Immature natural killer cell (primary cell): ENCODE measurements around the gene KSR1. TPM values are rescaled to one million over a fixed set of nuclear protein-coding genes. Genes with fewer than 3 reads are reported as not detected.
A peak's percentile ranks its signal among the peaks of the same experiment; 100 is the strongest.

Source experiments
- DNase-seq, 3 donors: peaks; one replicate each; pipeline ENCODE4 v3.0.0; 2022; ENCODE audit warnings: mixed read lengths in 1 of 3
- H3K27ac Mint-ChIP-seq, 6 donors: one replicate each; pipeline ENCODE4 v1.8.0; 2020; ENCODE audit warnings: mixed read lengths in 6 of 6, mild to moderate bottlenecking in 5 of 6, inconsistent platforms in 4 of 6, moderate library complexity in 3 of 6
- H3K27me3 Mint-ChIP-seq, 3 donors: one replicate each; pipeline ENCODE4 v1.8.0; 2020 to 2021; ENCODE audit warnings: low read depth in 3 of 3, mild to moderate bottlenecking in 3 of 3, mixed read lengths in 3 of 3, moderate library complexity in 3 of 3, inconsistent platforms in 1 of 3
- H3K36me3 Mint-ChIP-seq, 3 donors: one replicate each; pipeline ENCODE4 v1.8.0; 2020; ENCODE audit warnings: mixed read lengths in 3 of 3, inconsistent platforms in 2 of 3, mild to moderate bottlenecking in 2 of 3
- H3K4me1 Mint-ChIP-seq, 2 donors: one replicate each; pipeline ENCODE4 v1.8.0; 2020; ENCODE audit warnings: inconsistent platforms in 2 of 2, mild to moderate bottlenecking in 2 of 2, mixed read lengths in 2 of 2, moderate library complexity in 1 of 2
- H3K4me3 Mint-ChIP-seq, 5 donors: one replicate each; pipeline ENCODE4 v1.8.0; 2020; ENCODE audit warnings: mild to moderate bottlenecking in 5 of 5, mixed read lengths in 5 of 5, inconsistent platforms in 3 of 5, moderate library complexity in 3 of 5
- H3K9me3 Mint-ChIP-seq, 6 donors: one replicate each; pipeline ENCODE4 v1.8.0; 2020; ENCODE audit warnings: mild to moderate bottlenecking in 6 of 6, mixed read lengths in 6 of 6, inconsistent platforms in 4 of 6, moderate library complexity in 3 of 6
- polyA plus RNA-seq, 3 donors: library from polyadenylated mRNA; unstranded; fragments of 300-500 nt; fragmentation: Illumina TruSeq; gene quantifications; one replicate each; pipeline ENCODE4 v1.2.3, GENCODE V29; 2021

KSR1 gene
- polyA plus RNA-seq, 3 donors from 2014 or later: 1.8 to 5.6 (median 2.6) TPM

DNA sequence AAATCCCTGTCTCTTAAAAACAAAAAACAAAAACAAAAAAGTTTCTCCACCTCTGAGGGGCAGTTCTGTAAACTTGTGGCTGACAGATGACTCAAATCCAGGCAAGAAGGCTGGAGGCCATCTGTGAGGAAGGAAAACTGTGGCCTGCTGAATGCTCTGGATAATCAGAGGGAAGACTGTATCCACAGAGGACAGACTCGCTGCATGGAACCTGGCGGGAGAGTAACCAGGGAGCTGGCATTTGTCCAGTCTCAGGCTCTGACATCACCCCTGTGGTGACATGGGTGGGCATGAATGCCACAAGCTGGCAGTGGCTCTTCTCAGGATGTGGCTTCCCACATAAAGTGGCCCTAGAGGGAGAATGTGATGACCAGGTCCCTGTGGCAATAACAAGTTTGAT lies 2.8 kb upstream of the KSR1 start:
- H3K36me3 Mint-ChIP-seq: no peaks in the 10 kb centered on the region

DNA sequence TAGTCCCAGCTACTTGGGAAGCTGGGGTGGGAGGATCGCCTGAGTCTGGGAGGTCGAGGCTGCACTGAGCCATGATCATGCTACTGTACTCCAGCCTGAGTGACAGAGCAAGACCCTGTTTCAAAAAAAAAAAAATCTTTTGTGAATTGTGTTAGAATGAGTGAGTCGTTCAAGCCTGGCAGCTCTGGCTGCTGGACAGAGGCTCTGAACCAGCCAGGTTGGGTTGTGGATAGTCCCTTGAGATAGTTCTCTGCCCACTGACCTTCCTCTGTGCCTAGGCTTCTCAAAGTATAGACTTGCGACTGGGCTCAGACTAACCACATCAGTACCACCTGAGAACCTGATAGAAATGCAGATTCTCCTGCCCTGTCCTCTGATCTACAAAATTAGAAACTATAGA lies 2.2 kb upstream of the KSR1 start:
- peak overlapping the region in 3 of 6 donors; percentile 6 to 40 (median 15) for H3K27ac Mint-ChIP-seq
- H3K9me3 Mint-ChIP-seq: no peaks in the 10 kb centered on the region
- H3K36me3 Mint-ChIP-seq: no peaks in the 10 kb centered on the region
- H3K4me1 Mint-ChIP-seq: peaks cover 18 to 31% of the 10 kb centered on the region in 2 donors
- peaks cover 0 to 4% (median 2%) of the 10 kb centered on the region in 3 donors for H3K27me3 Mint-ChIP-seq
- DNase-seq: no peak
- H3K4me3 Mint-ChIP-seq: no peak overlapping the region

More for the DNA sequence above, 2.8 kb upstream of the KSR1 start:
- peak in 2 of 3 donors; percentile 30 to 36 for DNase-seq
- H3K27ac Mint-ChIP-seq: peak overlapping the region in 1 of 6 donors; percentile 31
- H3K9me3 Mint-ChIP-seq: no peaks in the 10 kb centered on the region
- no peak overlapping the region for H3K4me3 Mint-ChIP-seq
- H3K27me3 Mint-ChIP-seq: peaks cover 0 to 4% (median 2%) of the 10 kb centered on the region in 3 donors
- peaks cover 13 to 25% of the 10 kb centered on the region in 2 donors for H3K4me1 Mint-ChIP-seq

DNA sequence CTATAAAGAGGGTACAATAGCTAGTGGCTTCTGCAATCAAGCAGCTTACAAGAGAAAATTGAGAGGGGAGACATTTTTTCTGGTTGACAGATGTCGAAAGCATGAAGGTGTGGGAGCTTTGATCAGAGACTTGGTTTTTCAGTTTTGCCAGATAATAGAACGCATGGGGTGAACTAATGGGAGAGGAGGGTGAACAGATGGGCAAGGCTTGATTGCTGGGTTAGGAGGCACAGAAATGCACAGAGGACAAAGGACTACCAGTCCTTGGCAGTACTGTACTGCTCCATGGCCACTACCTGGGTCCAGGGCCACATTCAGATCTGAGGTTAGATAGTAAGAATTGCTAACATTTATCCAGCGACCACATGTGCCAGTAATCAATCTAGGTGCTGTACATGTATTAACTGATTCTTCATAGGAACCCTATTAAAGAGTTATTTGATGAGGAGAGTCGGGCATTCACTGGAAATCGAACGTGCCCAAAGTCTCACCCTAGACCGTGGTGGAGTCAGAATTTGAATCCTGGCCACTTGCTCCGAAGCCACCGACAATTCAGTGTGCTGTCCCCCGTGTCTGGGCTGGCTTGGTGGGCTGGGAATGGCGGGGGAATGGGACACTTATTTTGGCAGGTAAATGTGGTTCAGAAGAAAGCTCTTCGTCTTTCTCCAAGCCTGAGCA lies 873 bp upstream of the KSR1 start:
- H3K27me3 Mint-ChIP-seq: peaks cover 0 to 8% (median 2%) of the 10 kb centered on the region in 3 donors
- peak overlapping the region; percentile 23 to 92 (median 46) for H3K27ac Mint-ChIP-seq
- H3K36me3 Mint-ChIP-seq: peaks cover 0 to 4% (median 0%) of the 10 kb centered on the region in 3 donors
- H3K9me3 Mint-ChIP-seq: no peaks in the 10 kb centered on the region
- H3K4me3 Mint-ChIP-seq: peak overlapping the region; percentile 63 to 84 (median 70)
- H3K4me1 Mint-ChIP-seq: peaks cover 18 to 32% of the 10 kb centered on the region in 2 donors
- no peak for DNase-seq

DNA sequence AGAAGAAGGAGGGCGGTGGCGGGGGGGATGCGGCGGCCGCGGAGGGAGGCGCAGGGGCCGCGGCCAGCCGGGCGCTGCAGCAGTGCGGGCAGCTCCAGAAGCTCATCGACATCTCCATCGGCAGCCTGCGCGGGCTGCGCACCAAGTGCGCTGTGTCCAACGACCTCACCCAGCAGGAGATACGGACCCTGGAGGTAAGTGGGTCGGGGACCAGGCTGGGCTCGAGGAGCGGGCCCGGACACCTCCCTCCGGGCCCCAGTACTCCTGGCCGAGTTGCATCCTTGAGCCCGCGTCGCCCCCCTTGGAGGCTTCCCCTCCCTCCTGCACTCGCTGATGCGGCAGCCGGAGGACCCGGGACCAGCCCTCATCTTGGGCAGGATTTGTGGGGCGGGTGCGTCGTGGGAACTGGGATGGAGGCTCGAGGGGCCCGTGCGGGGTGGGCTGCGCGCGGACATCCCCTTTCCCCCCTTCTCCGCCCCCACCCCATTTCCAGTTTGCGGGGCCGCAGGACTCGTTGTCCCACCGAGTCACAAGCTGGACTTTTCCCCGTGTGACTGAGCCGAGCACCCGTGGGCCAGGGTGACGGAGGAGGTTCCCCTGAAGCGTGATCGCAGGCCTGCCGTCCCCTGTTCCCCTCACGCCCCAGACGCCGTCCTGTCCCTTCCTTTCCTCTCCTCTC lies 572 bp downstream of the KSR1 start:
- Mint-ChIP-seq H3K27ac (peak overlapping the region; percentile 57 to 91 (median 86)), H3K36me3 (peaks cover 0 to 4% (median 0%) of the 10 kb centered on the region in 3 donors), H3K27me3 (peaks cover 0 to 8% (median 2%) of the 10 kb centered on the region in 3 donors), H3K4me1 (peaks cover 18 to 35% of the 10 kb centered on the region in 2 donors), H3K9me3 (no peaks in the 10 kb centered on the region), H3K4me3 (peak overlapping the region; percentile 87 to 97 (median 92))
- DNase-seq: no peak

DNA sequence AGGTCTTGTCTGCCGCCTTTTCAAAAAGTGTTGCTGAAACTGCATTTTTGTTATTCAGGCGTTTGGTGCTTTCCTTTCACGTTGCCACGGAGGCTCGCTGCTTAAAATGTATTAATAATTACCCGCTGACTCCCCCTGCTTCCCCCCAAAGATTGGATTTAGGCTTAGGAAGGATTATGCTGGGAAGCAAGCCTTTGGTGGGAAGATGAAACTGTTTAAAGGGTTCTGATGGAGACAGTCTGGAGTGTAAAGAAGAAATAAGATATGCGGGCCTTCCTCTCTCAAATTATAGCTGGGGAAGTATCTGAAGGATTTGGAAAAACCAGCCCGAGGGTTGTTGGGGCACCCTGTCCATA lies 1.1 kb downstream of the KSR1 start:
- Mint-ChIP-seq H3K4me3 (peak overlapping the region; percentile 87 to 97 (median 92)), H3K4me1 (peaks cover 21 to 39% of the 10 kb centered on the region in 2 donors), H3K9me3 (no peaks in the 10 kb centered on the region), H3K27ac (peak overlapping the region; percentile 57 to 91 (median 86)), H3K27me3 (peaks cover 0 to 8% (median 2%) of the 10 kb centered on the region in 3 donors), H3K36me3 (peaks cover 0 to 4% (median 0%) of the 10 kb centered on the region in 3 donors)
- DNase-seq: no peak

DNA sequence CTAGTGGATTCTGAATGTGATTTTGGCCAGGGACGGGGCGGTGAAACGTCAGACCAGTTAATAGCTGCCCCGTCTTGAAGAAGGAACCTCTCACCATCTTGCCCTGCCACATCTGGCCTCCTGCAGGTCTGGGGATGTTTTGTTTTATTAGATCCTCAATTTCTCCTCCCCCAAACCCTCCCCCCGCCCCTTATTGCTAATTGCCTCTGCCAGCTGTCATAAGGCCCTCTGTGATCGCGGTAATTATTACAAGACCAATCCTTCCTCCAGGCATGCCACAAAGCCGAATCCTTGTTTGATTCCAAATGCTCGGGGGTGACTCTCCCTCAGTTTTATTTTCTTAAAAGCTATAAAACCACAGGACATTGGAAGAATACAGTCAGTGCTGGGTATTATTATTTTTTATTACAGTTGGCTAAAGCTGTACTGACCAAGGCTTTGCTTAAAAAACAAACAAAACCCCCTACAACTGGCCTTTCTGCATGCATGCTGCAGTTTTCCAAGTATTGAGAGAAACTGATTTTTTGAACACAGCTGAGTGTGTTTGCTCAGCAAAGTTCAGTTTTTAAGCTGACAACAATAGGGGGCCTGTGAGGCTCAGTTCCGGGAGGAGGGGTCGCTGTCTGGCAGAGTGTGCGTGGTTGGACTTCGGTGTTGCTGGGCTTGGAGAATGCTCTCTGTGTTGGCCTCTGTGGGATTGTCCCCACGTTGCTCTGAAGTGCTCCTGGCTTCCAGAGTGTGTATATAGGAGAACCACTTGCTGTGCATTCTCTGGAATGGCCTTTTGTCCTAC lies 1.7 kb downstream of the KSR1 start:
- H3K4me1 Mint-ChIP-seq: peaks cover 24 to 43% of the 10 kb centered on the region in 2 donors
- DNase-seq: no peak

DNA sequence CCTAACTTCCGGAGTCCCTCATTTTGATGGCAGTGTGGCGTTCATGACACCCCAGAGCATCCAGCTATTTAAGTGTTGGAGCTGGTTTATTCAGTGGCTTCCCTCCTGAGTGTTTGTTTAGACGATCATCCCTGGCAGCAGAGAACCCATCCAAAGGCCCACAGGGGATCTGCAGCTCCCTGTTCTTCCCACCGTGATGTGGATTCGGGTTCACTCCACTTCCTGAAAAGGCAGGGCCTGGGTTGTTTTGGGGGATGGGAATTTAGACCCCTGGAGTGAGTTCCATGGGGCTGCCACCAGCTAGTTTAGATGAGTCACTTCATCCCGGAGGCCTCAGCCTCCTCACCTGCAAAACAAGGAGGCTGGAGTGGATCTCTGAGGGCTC lies 2.3 kb downstream of the KSR1 start:
- Mint-ChIP-seq H3K27me3 (peaks cover 2 to 8% (median 2%) of the 10 kb centered on the region in 3 donors), H3K36me3 (peaks cover 0 to 4% (median 0%) of the 10 kb centered on the region in 3 donors), H3K9me3 (no peaks in the 10 kb centered on the region), H3K4me3 (peak overlapping the region in 4 of 5 donors; percentile 35 to 87 (median 66)), H3K27ac (peak overlapping the region in 1 of 6 donors; percentile 17), H3K4me1 (peaks cover 29 to 49% of the 10 kb centered on the region in 2 donors)
- no peak for DNase-seq

More for the DNA sequence above, 1.7 kb downstream of the KSR1 start:
- H3K36me3 Mint-ChIP-seq: peaks cover 0 to 4% (median 0%) of the 10 kb centered on the region in 3 donors
- H3K4me3 Mint-ChIP-seq: peak overlapping the region; percentile 87 to 97 (median 92)
- H3K9me3 Mint-ChIP-seq: no peaks in the 10 kb centered on the region
- peak overlapping the region in 2 of 6 donors; percentile 17 to 85 for H3K27ac Mint-ChIP-seq
- peaks cover 0 to 8% (median 2%) of the 10 kb centered on the region in 3 donors for H3K27me3 Mint-ChIP-seq

DNA sequence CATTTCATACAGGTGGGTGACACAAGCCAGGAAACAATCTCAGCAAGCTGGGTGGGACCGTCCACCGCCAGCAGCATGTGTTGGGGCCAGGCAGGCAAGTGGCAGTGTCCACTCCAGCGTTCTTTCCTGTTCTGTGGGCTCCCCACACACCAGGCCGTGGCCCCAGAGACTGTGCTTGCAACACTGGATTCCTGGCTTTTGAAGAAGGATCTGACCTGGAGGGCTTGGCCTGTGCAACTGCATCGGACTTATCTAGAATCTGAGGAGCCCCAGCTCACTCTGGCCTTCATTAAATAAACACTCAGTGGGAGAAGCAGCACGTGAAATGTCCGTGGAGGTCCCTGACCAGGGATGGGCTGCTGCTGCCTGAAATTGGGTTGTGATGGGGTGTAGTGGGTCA lies 3.2 kb downstream of the KSR1 start:
- Mint-ChIP-seq H3K27me3 (peaks cover 2 to 8% (median 2%) of the 10 kb centered on the region in 3 donors), H3K4me1 (peaks cover 38 to 58% of the 10 kb centered on the region in 2 donors), H3K9me3 (no peaks in the 10 kb centered on the region), H3K4me3 (peak overlapping the region in 3 of 5 donors; percentile 21 to 45 (median 29)), H3K27ac (no peak overlapping the region), H3K36me3 (peaks cover 0 to 4% (median 0%) of the 10 kb centered on the region in 3 donors)
- DNase-seq: no peak

DNA sequence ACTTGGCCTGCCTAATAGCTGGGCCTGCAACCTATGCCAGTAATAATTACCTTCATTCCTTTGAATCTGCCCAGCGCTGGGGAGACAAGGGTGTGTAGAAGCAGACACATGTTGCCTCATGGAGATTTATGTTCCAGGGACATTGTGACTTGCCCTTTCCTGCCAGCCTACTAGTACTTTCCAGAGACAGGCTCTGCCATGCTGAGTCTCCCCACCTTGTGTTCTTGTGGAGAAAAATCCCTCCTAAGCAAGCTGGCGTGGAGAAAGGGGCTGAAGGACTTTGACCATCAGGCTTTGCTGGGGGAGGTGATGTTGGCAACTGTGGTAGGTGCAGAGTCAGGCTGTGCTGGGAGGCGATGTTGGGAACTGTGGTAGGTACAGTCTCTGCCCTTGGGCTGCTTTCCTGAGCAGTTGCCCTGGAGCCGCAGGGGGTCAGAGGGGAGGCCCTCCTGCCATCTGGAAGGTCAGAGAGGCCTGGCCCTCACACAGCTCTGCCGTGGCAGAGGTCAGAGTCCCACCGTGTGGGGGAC lies 4.0 kb downstream of the KSR1 start:
- no peak overlapping the region for H3K27ac Mint-ChIP-seq

DNA sequence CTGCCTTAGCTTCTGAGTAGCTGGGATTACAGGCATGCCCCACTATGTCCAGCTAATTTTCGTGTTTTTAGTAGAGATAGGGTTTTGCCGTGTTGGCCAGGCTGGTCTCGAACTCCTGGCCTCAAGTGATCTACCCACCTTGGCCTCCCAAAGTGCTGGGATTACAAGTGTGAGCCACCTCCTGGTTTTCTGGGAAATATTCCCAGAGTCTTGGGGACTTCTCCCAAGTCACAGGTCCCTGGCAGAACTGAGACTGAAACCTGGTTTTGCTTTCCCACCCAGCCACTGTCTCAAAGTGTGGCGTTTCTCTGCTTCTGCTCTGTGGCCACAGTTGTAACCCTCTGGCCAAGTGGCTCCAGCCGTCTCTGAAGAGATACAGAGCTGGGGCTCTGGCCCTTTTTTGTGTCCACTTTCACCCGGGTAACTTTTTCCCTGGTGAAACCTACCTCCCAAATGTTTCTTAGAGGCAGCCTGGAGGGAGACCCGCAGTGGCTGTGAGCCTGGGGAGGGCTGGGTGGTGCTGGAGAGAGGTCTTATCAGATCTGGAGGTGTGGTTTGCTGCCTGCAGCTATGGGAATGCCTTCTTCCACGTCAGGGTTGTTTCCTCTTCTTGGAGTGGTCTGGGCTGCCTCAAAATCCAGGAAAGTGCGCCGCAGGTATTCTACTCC lies 5.1 kb downstream of the KSR1 start:
- H3K27me3 Mint-ChIP-seq: peaks cover 2 to 8% (median 5%) of the 10 kb centered on the region in 3 donors
- H3K27ac Mint-ChIP-seq: peak overlapping the region in 1 of 6 donors; percentile 21
- no peak overlapping the region for H3K4me3 Mint-ChIP-seq
- H3K9me3 Mint-ChIP-seq: no peaks in the 10 kb centered on the region
- H3K4me1 Mint-ChIP-seq: peaks cover 41 to 62% of the 10 kb centered on the region in 2 donors
- DNase-seq: no peak
- peaks cover 0 to 4% (median 0%) of the 10 kb centered on the region in 3 donors for H3K36me3 Mint-ChIP-seq

More for the DNA sequence above, 4.0 kb downstream of the KSR1 start:
- H3K4me3 Mint-ChIP-seq: no peak overlapping the region
- no peaks in the 10 kb centered on the region for H3K9me3 Mint-ChIP-seq
- H3K36me3 Mint-ChIP-seq: peaks cover 0 to 4% (median 0%) of the 10 kb centered on the region in 3 donors
- peaks cover 38 to 60% of the 10 kb centered on the region in 2 donors for H3K4me1 Mint-ChIP-seq
- H3K27me3 Mint-ChIP-seq: peaks cover 2 to 8% (median 4%) of the 10 kb centered on the region in 3 donors
- no peak for DNase-seq

DNA sequence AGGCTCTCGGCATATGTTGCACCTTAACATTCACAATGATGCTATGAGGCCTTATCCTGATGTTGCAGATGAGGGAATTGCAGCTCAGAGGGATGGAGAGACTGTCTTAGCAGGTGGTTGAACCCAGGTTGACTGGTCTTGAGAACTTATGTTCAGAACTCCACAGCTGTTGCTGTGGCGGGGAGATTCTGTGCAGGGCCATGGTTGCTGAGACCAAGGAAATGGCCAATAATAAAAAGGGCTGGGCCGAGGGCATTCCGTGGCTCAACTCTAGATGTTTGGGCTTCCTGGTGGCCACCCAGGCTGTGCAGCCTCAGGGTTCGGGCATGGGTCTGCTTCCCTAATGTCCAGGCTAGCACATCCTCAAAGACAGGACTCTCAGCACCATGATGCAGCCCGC lies 5.9 kb downstream of the KSR1 start:
- H3K27me3 Mint-ChIP-seq: peaks cover 2 to 7% (median 5%) of the 10 kb centered on the region in 3 donors
- peaks cover 48 to 68% of the 10 kb centered on the region in 2 donors for H3K4me1 Mint-ChIP-seq
- no peak overlapping the region for H3K4me3 Mint-ChIP-seq
- peak overlapping the region in 1 of 6 donors; percentile 21 for H3K27ac Mint-ChIP-seq
- no peaks in the 10 kb centered on the region for H3K9me3 Mint-ChIP-seq
- peaks cover 0 to 4% (median 0%) of the 10 kb centered on the region in 3 donors for H3K36me3 Mint-ChIP-seq
- no peak for DNase-seq

DNA sequence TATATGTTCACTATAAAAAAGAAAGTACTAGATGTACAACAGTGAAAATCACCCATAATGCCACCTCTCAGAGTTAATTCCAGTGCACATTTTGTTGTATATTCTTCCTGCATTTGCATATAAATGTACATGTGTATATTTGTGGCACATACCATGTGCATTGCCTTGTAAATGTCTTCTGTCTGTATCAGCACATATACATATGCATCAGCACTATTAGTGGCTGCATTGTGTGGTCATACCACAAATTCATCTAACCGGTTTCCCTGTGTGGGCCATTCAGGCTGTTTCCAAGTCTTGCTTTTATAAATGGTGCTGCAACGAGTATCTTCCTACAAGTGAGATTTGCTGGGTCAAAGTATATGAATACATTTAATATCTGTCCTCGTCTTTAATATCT lies 6.5 kb downstream of the KSR1 start:
- Mint-ChIP-seq H3K36me3 (peaks cover 0 to 4% (median 0%) of the 10 kb centered on the region in 3 donors), H3K4me1 (peaks cover 43 to 68% of the 10 kb centered on the region in 2 donors), H3K4me3 (no peak overlapping the region), H3K27ac (no peak overlapping the region), H3K9me3 (no peaks in the 10 kb centered on the region), H3K27me3 (peaks cover 0 to 6% (median 5%) of the 10 kb centered on the region in 3 donors)
- DNase-seq: no peak
